HepG2 (cell line): Measurements from ENCODE around the gene ZNF792. TPM values are rescaled to one million over a fixed set of nuclear protein-coding genes. Genes with fewer than 3 reads are reported as not detected.

Source experiments
- ATM ChIP-seq: fragments of 450-650 bp; IDR thresholded peaks from 2 replicates; pipeline ENCODE4 v1.7.1; 2017; ENCODE audit warnings: mild to moderate bottlenecking, borderline replicate concordance
- GZF1 ChIP-seq: sonication (generic); formaldehyde crosslinking; IDR thresholded peaks from 2 replicates; pipeline ENCODE4 v1.5.1; 2020; ENCODE audit warnings: mild to moderate bottlenecking, missing genetic modification reagents
- NFE2L1 ChIP-seq: sonication (generic); formaldehyde crosslinking; IDR thresholded peaks from 2 replicates; pipeline ENCODE4 v1.4.0; 2020; ENCODE audit warnings: missing genetic modification reagents, mild to moderate bottlenecking, borderline replicate concordance
- PHF20 ChIP-seq: sonication (generic); formaldehyde crosslinking; IDR thresholded peaks from 2 replicates; pipeline ENCODE4 v1.5.0; 2020; ENCODE audit warnings: mild to moderate bottlenecking, missing genetic modification reagents
- PRDM15 ChIP-seq: sonication (generic); formaldehyde crosslinking; IDR thresholded peaks from 2 replicates; pipeline ENCODE4 v1.4.0; 2020; ENCODE audit warnings: missing genetic modification reagents
- PRDM4 ChIP-seq: sonication (generic); formaldehyde crosslinking; IDR thresholded peaks from 2 replicates; pipeline ENCODE4 v1.9.0; 2021; ENCODE audit warnings: missing genetic modification reagents, borderline replicate concordance
- SSRP1 ChIP-seq: IDR thresholded peaks from 2 replicates; pipeline ENCODE4 v1.6.1; 2016; ENCODE audit warnings: control low read depth
- ZBTB33 ChIP-seq: sonication (generic); formaldehyde crosslinking; IDR thresholded peaks from 2 replicates; pipeline ENCODE4 v1.4.0; 2020; ENCODE audit warnings: missing genetic modification reagents
- ZFP36L1 ChIP-seq: sonication (generic); formaldehyde crosslinking; IDR thresholded peaks from 2 replicates; pipeline ENCODE4 v1.8.0; 2022; ENCODE audit warnings: mild to moderate bottlenecking, missing genetic modification reagents, moderate library complexity
- ZNF12 ChIP-seq: sonication (generic); formaldehyde crosslinking; IDR thresholded peaks from 2 replicates; pipeline ENCODE4 v1.5.0; 2020; ENCODE audit warnings: missing genetic modification reagents
- ZSCAN9 ChIP-seq: IDR thresholded peaks from 2 replicates; pipeline ENCODE4 v1.6.1; 2016; ENCODE audit warnings: borderline replicate concordance
- polyA plus RNA-seq, 8 experiments: library from polyadenylated mRNA; depleted of rRNA in 3 of 8; stranded (reverse) in 7 of 8; unstranded in 1 of 8; fragments of >200 nt; fragmentation: Illumina TruSeq in 4 of 8; extraction: Trizol in 4 of 8; gene quantifications; 2 replicates each; pipeline versions ENCODE4 v1.2.1 to v1.2.3, GENCODE V29; 2011 to 2016; ENCODE audit warnings: low read depth in 4 of 8, missing spikeins in 1 of 8, mixed read lengths in 1 of 8; ENCODE audit not compliant: insufficient read depth in 1 of 8
- total RNA-seq, 5 experiments: library from RNA; depleted of rRNA; stranded (reverse); fragments of >200 nt; fragmentation: Illumina TruSeq; extraction: Trizol; gene quantifications; 2 replicates each; pipeline ENCODE4 v1.2.3, GENCODE V29; 2016; ENCODE audit warnings: low read depth in 1 of 5
- TF ChIP-seq, protein P1 (sequence below): sonication (generic); formaldehyde crosslinking; IDR thresholded peaks from 2 replicates; pipeline ENCODE4 v1.5.1; 2020; ENCODE audit warnings: missing genetic modification reagents, mild to moderate bottlenecking, borderline replicate concordance
- TF ChIP-seq, protein P2 (sequence below): sonication (generic); formaldehyde crosslinking; IDR thresholded peaks from 2 replicates; pipeline ENCODE4 v1.5.1; 2020; ENCODE audit warnings: mild to moderate bottlenecking, missing genetic modification reagents, moderate library complexity

The ZNF792 gene
- total and polyA plus RNA-seq, 2 of the 13 experiments (the other 11 are each of a cell fraction or from before 2014, with no cell fraction given) = 5.5 to 11.5 TPM

GRCh38 chr19:35013041-35013819, 49.2 kb upstream of the ZNF792 start (continued):
- TF ChIP-seq PRDM15 (CRISPR knock-in tag) (no peak), PRDM4 (CRISPR knock-in tag) (no peak), ZNF12 (CRISPR knock-in tag) (0 out of 2 replicates have a peak, but pooled peaks have one; percentile 37), ZFP36L1 (no peak), ATM (no peak), ZBTB33 (CRISPR knock-in tag) (peak; percentile 85), PHF20 (no peak), SSRP1 (CRISPR knock-in tag) (0 out of 2 replicates have a peak, but pooled peaks have one; percentile 57), NFE2L1 (CRISPR knock-in tag) (no peak), GZF1 (CRISPR knock-in tag) (no peak), ZSCAN9 (CRISPR knock-in tag) (no peak)
- TF ChIP-seq, protein P1, sequence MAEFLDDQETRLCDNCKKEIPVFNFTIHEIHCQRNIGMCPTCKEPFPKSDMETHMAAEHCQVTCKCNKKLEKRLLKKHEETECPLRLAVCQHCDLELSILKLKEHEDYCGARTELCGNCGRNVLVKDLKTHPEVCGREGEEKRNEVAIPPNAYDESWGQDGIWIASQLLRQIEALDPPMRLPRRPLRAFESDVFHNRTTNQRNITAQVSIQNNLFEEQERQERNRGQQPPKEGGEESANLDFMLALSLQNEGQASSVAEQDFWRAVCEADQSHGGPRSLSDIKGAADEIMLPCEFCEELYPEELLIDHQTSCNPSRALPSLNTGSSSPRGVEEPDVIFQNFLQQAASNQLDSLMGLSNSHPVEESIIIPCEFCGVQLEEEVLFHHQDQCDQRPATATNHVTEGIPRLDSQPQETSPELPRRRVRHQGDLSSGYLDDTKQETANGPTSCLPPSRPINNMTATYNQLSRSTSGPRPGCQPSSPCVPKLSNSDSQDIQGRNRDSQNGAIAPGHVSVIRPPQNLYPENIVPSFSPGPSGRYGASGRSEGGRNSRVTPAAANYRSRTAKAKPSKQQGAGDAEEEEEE (CRISPR knock-in tag) = no peak
- TF ChIP-seq, protein P2, sequence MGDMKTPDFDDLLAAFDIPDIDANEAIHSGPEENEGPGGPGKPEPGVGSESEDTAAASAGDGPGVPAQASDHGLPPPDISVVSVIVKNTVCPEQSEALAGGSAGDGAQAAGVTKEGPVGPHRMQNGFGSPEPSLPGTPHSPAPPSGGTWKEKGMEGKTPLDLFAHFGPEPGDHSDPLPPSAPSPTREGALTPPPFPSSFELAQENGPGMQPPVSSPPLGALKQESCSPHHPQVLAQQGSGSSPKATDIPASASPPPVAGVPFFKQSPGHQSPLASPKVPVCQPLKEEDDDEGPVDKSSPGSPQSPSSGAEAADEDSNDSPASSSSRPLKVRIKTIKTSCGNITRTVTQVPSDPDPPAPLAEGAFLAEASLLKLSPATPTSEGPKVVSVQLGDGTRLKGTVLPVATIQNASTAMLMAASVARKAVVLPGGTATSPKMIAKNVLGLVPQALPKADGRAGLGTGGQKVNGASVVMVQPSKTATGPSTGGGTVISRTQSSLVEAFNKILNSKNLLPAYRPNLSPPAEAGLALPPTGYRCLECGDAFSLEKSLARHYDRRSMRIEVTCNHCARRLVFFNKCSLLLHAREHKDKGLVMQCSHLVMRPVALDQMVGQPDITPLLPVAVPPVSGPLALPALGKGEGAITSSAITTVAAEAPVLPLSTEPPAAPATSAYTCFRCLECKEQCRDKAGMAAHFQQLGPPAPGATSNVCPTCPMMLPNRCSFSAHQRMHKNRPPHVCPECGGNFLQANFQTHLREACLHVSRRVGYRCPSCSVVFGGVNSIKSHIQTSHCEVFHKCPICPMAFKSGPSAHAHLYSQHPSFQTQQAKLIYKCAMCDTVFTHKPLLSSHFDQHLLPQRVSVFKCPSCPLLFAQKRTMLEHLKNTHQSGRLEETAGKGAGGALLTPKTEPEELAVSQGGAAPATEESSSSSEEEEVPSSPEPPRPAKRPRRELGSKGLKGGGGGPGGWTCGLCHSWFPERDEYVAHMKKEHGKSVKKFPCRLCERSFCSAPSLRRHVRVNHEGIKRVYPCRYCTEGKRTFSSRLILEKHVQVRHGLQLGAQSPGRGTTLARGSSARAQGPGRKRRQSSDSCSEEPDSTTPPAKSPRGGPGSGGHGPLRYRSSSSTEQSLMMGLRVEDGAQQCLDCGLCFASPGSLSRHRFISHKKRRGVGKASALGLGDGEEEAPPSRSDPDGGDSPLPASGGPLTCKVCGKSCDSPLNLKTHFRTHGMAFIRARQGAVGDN (CRISPR knock-in tag) = peak; percentile 69
